HL-60 (cell line): Measurements from ENCODE around the gene EGFR.

Experiments
- DNase-seq, 2 experiments: peaks; one replicate each; pipeline ENCODE4 v3.0.0-alpha.2; 2010 to 2020; ENCODE audit warnings: low read depth in 1 of 2, low spot score in 1 of 2
- H3K27ac ChIP-seq: fragments of 250-450 bp; sonication (Bioruptor Pico); replicated peaks from 2 replicates; pipeline ENCODE4 v1.5.1; 2020; ENCODE audit warnings: mild to moderate bottlenecking, moderate library complexity
- H3K27me3 ChIP-seq: fragments of 250-450 bp; sonication (Bioruptor Pico); 2 replicates; pipeline ENCODE4 v1.5.1; 2021; ENCODE audit warnings: mild to moderate bottlenecking, moderate library complexity; ENCODE audit not compliant: insufficient read depth, poor library complexity, severe bottlenecking
- H3K4me3 ChIP-seq: replicated peaks from 2 replicates; pipeline ENCODE4 v1.5.1; 2011; ENCODE audit warnings: mild to moderate bottlenecking, control low read depth, low read length; ENCODE audit not compliant: insufficient read depth
- GABPA ChIP-seq: IDR thresholded peaks from 2 replicates; pipeline ENCODE4 v1.6.1; 2012; ENCODE audit warnings: low read depth
- POLR2AphosphoS5 ChIP-seq: IDR thresholded peaks from 2 replicates; pipeline ENCODE4 v1.6.1; 2012; ENCODE audit warnings: low read depth
- REST ChIP-seq: IDR thresholded peaks from 2 replicates; pipeline ENCODE4 v1.6.1; 2012; ENCODE audit warnings: low read depth; ENCODE audit not compliant: insufficient replicate concordance
- SPI1 ChIP-seq: IDR thresholded peaks from 2 replicates; pipeline ENCODE4 v1.6.1; 2012; ENCODE audit warnings: low read depth, mild to moderate bottlenecking, borderline replicate concordance
- TF ChIP-seq, protein P1 (sequence below): IDR thresholded peaks from one replicate; pipeline ENCODE4 v1.5.1; 2011; ENCODE audit warnings: low read length, control low read depth, inconsistent platforms; ENCODE audit not compliant: insufficient read depth

EGFR gene

DNA sequence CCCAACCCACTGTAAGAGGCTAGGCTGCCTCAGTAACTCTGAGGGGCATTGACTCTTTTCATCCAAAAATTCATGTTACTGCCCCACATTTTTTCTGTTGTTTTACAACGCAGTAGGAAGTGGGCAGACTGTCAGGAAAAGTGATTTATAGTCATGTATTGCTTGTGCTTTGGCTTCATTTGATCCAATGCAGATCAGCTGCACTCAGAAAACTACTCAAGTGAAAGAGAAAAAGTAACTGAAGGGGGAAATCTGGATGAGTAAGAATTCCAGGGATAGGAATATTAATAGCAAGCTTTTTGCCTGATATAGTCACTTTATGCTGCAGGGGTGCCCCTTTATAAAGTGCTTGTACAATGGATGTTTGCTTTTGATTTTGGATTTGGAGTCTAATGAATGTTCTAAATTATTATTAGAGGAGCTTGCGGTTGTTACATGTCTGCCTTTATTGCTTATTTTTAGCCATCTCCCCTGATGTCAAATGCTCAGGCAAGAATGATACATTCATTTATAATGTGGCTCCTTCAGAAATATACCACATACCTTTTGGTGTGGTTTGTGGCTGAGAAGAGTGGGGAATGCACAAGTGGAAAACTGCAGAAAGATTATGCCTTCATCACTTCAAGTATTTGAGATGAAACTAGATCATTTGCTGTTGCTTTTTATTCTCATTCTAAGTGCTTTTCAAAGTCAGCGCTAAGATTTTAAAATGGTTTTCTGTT is 86.1 kb downstream of the EGFR start:
- DNase-seq: no peak
- Histone ChIP-seq H3K27ac (no peak overlapping the region), H3K4me3 (no peak overlapping the region), H3K27me3 (no peaks in the 10 kb centered on the region)
- no peak for TF ChIP-seq GABPA
- TF ChIP-seq REST: no peak

DNA sequence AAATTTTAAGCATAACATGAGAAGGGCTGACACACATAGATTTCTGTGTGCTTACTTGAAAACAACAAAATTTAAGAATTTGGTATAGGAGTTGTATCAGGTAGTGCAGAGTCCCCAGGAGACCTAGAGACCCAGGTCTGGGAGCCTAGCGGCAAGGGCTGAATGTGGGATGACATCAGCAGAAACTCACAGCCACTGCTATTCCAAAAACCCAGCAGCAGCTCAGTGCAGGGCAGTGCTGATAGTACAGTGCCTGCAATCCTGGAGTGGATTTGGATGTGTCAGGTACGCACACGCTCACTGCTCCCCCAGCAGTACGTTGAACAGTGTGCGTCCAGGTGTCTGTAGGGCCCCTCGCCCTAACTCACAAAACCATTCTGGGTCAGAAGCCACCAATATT is 87.1 kb downstream of the EGFR start:
- Histone ChIP-seq H3K4me3 (no peak overlapping the region), H3K27ac (no peak overlapping the region), H3K27me3 (no peaks in the 10 kb centered on the region)
- TF ChIP-seq, protein P1, sequence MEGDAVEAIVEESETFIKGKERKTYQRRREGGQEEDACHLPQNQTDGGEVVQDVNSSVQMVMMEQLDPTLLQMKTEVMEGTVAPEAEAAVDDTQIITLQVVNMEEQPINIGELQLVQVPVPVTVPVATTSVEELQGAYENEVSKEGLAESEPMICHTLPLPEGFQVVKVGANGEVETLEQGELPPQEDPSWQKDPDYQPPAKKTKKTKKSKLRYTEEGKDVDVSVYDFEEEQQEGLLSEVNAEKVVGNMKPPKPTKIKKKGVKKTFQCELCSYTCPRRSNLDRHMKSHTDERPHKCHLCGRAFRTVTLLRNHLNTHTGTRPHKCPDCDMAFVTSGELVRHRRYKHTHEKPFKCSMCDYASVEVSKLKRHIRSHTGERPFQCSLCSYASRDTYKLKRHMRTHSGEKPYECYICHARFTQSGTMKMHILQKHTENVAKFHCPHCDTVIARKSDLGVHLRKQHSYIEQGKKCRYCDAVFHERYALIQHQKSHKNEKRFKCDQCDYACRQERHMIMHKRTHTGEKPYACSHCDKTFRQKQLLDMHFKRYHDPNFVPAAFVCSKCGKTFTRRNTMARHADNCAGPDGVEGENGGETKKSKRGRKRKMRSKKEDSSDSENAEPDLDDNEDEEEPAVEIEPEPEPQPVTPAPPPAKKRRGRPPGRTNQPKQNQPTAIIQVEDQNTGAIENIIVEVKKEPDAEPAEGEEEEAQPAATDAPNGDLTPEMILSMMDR: no peak
- TF ChIP-seq POLR2AphosphoS5 (no peak), SPI1 (no peak), REST (no peak), GABPA (no peak)
- no peak for DNase-seq

DNA sequence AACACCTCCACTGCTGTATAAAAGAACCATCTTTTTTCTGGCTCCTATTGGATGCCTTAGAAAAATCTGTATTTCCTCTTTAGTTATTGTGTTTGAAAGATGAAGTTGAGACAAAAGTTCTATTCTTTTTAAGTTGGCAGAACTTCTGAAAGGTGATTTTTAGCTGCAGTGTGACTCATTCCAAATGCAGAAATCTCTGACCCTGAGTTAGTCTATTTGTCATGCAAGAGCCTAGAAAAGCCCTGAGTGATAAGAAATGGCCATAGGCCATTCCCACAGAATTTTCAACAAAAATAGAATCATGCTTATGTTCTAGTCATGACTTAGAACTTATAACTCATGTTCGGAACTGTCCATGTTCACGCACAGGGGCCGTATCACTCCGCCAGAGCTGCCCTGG is 89.1 kb downstream of the EGFR start:
- DNase-seq: no peak
- no peak overlapping the region for H3K27ac ChIP-seq
- H3K4me3 ChIP-seq: no peak overlapping the region
- TF ChIP-seq GABPA (no peak), SPI1 (no peak), REST (no peak), POLR2AphosphoS5 (no peak)
- TF ChIP-seq, protein P1: no peak
- H3K27me3 ChIP-seq: no peaks in the 10 kb centered on the region
